GM12878 (cell line): ENCODE measurements around the gene TMSB10. TPM values are rescaled to one million over a fixed set of nuclear protein-coding genes. Genes with fewer than 3 reads are reported as not detected.

Source experiments
- ATF7 ChIP-seq: fragments of 450-650 bp; IDR thresholded peaks from 2 replicates; pipeline ENCODE4 v1.6.1; 2016; ENCODE audit warnings: low read depth, mild to moderate bottlenecking
- CBX3 ChIP-seq: fragments of 200-600 bp; sonication (generic); IDR thresholded peaks from 2 replicates; pipeline ENCODE4 v1.6.1; 2016; ENCODE audit warnings: low read depth, borderline replicate concordance
- CREM ChIP-seq: IDR thresholded peaks from 2 replicates; pipeline ENCODE4 v1.6.1; 2014; ENCODE audit warnings: antibody characterized with exemption, low read depth
- DPF2 ChIP-seq: fragments of 450-650 bp; IDR thresholded peaks from 2 replicates; pipeline ENCODE4 v1.6.1; 2017; ENCODE audit warnings: mild to moderate bottlenecking
- IKZF2 ChIP-seq, 2 experiments: fragments of 450-650 bp; IDR thresholded peaks; 2 replicates each; pipeline ENCODE4 v1.6.1; 2017; ENCODE audit warnings: mild to moderate bottlenecking in 2 of 2, moderate library complexity in 2 of 2
- JUNB ChIP-seq: IDR thresholded peaks from 2 replicates; pipeline ENCODE4 v1.6.1; 2016; ENCODE audit warnings: antibody characterized with exemption, mild to moderate bottlenecking
- MEF2B ChIP-seq: fragments of 450-650 bp; IDR thresholded peaks from 2 replicates; pipeline ENCODE4 v1.6.1; 2018; ENCODE audit warnings: mild to moderate bottlenecking, moderate library complexity; ENCODE audit not compliant: partially characterized antibody, poor library complexity, severe bottlenecking
- NRF1 ChIP-seq: conservative IDR thresholded peaks from 2 replicates; pipeline ENCODE4 v1.6.1; 2011; ENCODE audit warnings: mild to moderate bottlenecking, low read depth, low read length, improper control_type of control experiment
- PML ChIP-seq: IDR thresholded peaks from 2 replicates; pipeline ENCODE4 v1.6.1; 2012; ENCODE audit warnings: low read length, inconsistent platforms
- RAD51 ChIP-seq: fragments of 450-650 bp; IDR thresholded peaks from 2 replicates; pipeline ENCODE4 v1.6.1; 2016; ENCODE audit warnings: moderate library complexity, mild to moderate bottlenecking, inconsistent platforms
- RCOR1 ChIP-seq: conservative IDR thresholded peaks from 2 replicates; pipeline ENCODE4 v1.6.1; 2012; ENCODE audit warnings: low read depth, low read length, improper control_type of control experiment
- SUZ12 ChIP-seq: fragments of 200-600 bp; sonication (generic); IDR thresholded peaks from one replicate; pipeline ENCODE4 v1.6.1; 2018; ENCODE audit warnings: antibody characterized with exemption, mild to moderate bottlenecking; ENCODE audit not compliant: unreplicated experiment
- TCF12 ChIP-seq: IDR thresholded peaks from 2 replicates; pipeline ENCODE4 v1.6.1; 2011; ENCODE audit warnings: low read depth, mild to moderate bottlenecking, low read length
- YY1 ChIP-seq: IDR thresholded peaks from 2 replicates; pipeline ENCODE4 v1.6.1; 2011; ENCODE audit warnings: low read depth, mild to moderate bottlenecking, low read length
- ZNF217 ChIP-seq: fragments of 450-650 bp; IDR thresholded peaks from 2 replicates; pipeline ENCODE4 v1.6.1; 2017; ENCODE audit warnings: antibody characterized with exemption, mild to moderate bottlenecking
- ZNF384 ChIP-seq: IDR thresholded peaks from 2 replicates; pipeline ENCODE4 v1.6.1; 2012; ENCODE audit warnings: low read depth, mild to moderate bottlenecking, low read length, improper control_type of control experiment, borderline replicate concordance
- polyA plus RNA-seq, 11 experiments: library from polyadenylated mRNA; depleted of rRNA in 4 of 11; unstranded in 6 of 11; stranded (reverse) in 5 of 11; fragments of >200 nt; fragmentation: Nextera tagmentation in 4 of 11; fragmentation: Illumina TruSeq in 1 of 11; extraction: Ambion mirVana in 4 of 11; extraction: Trizol in 1 of 11; gene quantifications; 1 replicate in 1 of 11; 2 replicates in 10 of 11; pipeline versions ENCODE4 v1.2.1 to v1.2.3, GENCODE V29; 2011 to 2016; ENCODE audit warnings: inconsistent platforms in 2 of 11, missing spikeins in 2 of 11, low read depth in 1 of 11
- total RNA-seq, 4 experiments: library from RNA; depleted of rRNA in 3 of 4; stranded (reverse); fragments of >200 nt in 3 of 4; fragmentation: Illumina TruSeq in 1 of 4; extraction: Trizol in 1 of 4; gene quantifications; 2 replicates each; pipeline versions ENCODE4 v1.2.1 to v1.2.3, GENCODE V29; 2013 to 2021
- TF ChIP-seq, protein P1 (sequence below): fragments of 450-650 bp; IDR thresholded peaks from 2 replicates; pipeline ENCODE4 v1.6.1; 2017; ENCODE audit warnings: low read depth, mild to moderate bottlenecking, moderate library complexity
- TF ChIP-seq, protein P2 (sequence below): IDR thresholded peaks from 2 replicates; pipeline ENCODE4 v1.6.1; 2012; ENCODE audit warnings: low read depth, low read length, improper control_type of control experiment
- TF ChIP-seq, protein P3 (sequence below): IDR thresholded peaks from 2 replicates; pipeline ENCODE4 v1.6.1; 2011; ENCODE audit warnings: low read depth, low read length, improper control_type of control experiment, borderline replicate concordance
- TF ChIP-seq, protein P4 (sequence below): IDR thresholded peaks from 2 replicates; pipeline ENCODE4 v1.6.1; 2012; ENCODE audit warnings: low read length, inconsistent platforms
- TF ChIP-seq, protein P5 (sequence below): IDR thresholded peaks from 2 replicates; pipeline ENCODE4 v1.6.1; 2012; ENCODE audit warnings: improper control_type of control experiment, low read depth, low read length; ENCODE audit not compliant: insufficient replicate concordance

The TMSB10 gene
- total and polyA plus RNA-seq, 10 of the 15 experiments (the other 5 are each of a cell fraction or from before 2014, with no cell fraction given) = 1,406 to 4,860 (median 3,381) TPM

DNA sequence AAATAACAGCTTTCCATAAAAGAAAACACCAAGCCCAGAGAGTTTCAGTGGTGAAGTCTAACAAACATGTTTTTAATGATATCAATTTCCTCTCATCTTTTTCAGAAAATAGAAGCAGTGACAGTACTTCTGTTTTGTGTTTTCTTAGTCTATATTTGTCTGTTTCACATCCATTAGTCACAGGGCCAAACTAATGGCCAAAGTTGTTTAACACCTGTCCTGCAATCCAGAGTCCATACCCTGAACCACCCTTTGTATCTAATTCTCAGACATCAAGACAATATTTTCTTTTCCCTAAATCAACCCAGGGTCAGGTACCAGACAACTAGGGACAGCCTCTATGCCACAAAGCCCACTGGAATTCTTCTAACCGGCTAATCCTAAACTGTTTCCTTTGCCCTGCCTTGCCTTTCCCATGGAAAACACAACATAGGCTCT, 25.9 kb downstream of the TMSB10 start (continued):
- TF ChIP-seq ZNF384 (0 out of 2 replicates have a peak, but pooled peaks have one; percentile 15), PML (peak; percentile 55; the same call in 1 of the 2 replicates), JUNB (peak; percentile 55; the same call in 1 of the 2 replicates), CREM (peak; percentile 46; the same call in 1 of the 2 replicates), MEF2B (peak; percentile 74), SUZ12 (no peak), YY1 (0 out of 2 replicates have a peak, but pooled peaks have one; percentile 18), IKZF2 (IDR thresholded peaks at IDR 0.05) (peak; percentile 71 to 76; a peak in 3 of 4 replicates), RAD51 (0 out of 2 replicates have a peak, but pooled peaks have one; percentile 17), RCOR1 (no peak), ZNF217 (peak; percentile 44; the same call in 1 of the 2 replicates), TCF12 (peak; percentile 63; the same call in 1 of the 2 replicates), DPF2 (peak; percentile 74), CBX3 (no peak), ATF7 (peak; percentile 57; the same call in 1 of the 2 replicates), NRF1 (no peak)
- TF ChIP-seq, protein P1, sequence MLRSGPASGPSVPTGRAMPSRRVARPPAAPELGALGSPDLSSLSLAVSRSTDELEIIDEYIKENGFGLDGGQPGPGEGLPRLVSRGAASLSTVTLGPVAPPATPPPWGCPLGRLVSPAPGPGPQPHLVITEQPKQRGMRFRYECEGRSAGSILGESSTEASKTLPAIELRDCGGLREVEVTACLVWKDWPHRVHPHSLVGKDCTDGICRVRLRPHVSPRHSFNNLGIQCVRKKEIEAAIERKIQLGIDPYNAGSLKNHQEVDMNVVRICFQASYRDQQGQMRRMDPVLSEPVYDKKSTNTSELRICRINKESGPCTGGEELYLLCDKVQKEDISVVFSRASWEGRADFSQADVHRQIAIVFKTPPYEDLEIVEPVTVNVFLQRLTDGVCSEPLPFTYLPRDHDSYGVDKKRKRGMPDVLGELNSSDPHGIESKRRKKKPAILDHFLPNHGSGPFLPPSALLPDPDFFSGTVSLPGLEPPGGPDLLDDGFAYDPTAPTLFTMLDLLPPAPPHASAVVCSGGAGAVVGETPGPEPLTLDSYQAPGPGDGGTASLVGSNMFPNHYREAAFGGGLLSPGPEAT = peak; percentile 48; the same call in 1 of the 2 replicates
- TF ChIP-seq, protein P2, sequence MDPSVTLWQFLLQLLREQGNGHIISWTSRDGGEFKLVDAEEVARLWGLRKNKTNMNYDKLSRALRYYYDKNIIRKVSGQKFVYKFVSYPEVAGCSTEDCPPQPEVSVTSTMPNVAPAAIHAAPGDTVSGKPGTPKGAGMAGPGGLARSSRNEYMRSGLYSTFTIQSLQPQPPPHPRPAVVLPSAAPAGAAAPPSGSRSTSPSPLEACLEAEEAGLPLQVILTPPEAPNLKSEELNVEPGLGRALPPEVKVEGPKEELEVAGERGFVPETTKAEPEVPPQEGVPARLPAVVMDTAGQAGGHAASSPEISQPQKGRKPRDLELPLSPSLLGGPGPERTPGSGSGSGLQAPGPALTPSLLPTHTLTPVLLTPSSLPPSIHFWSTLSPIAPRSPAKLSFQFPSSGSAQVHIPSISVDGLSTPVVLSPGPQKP = no peak
- TF ChIP-seq, protein P3, sequence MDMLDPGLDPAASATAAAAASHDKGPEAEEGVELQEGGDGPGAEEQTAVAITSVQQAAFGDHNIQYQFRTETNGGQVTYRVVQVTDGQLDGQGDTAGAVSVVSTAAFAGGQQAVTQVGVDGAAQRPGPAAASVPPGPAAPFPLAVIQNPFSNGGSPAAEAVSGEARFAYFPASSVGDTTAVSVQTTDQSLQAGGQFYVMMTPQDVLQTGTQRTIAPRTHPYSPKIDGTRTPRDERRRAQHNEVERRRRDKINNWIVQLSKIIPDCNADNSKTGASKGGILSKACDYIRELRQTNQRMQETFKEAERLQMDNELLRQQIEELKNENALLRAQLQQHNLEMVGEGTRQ = no peak
- TF ChIP-seq, protein P4, sequence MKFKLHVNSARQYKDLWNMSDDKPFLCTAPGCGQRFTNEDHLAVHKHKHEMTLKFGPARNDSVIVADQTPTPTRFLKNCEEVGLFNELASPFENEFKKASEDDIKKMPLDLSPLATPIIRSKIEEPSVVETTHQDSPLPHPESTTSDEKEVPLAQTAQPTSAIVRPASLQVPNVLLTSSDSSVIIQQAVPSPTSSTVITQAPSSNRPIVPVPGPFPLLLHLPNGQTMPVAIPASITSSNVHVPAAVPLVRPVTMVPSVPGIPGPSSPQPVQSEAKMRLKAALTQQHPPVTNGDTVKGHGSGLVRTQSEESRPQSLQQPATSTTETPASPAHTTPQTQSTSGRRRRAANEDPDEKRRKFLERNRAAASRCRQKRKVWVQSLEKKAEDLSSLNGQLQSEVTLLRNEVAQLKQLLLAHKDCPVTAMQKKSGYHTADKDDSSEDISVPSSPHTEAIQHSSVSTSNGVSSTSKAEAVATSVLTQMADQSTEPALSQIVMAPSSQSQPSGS = peak; percentile 86
- TF ChIP-seq, protein P5, sequence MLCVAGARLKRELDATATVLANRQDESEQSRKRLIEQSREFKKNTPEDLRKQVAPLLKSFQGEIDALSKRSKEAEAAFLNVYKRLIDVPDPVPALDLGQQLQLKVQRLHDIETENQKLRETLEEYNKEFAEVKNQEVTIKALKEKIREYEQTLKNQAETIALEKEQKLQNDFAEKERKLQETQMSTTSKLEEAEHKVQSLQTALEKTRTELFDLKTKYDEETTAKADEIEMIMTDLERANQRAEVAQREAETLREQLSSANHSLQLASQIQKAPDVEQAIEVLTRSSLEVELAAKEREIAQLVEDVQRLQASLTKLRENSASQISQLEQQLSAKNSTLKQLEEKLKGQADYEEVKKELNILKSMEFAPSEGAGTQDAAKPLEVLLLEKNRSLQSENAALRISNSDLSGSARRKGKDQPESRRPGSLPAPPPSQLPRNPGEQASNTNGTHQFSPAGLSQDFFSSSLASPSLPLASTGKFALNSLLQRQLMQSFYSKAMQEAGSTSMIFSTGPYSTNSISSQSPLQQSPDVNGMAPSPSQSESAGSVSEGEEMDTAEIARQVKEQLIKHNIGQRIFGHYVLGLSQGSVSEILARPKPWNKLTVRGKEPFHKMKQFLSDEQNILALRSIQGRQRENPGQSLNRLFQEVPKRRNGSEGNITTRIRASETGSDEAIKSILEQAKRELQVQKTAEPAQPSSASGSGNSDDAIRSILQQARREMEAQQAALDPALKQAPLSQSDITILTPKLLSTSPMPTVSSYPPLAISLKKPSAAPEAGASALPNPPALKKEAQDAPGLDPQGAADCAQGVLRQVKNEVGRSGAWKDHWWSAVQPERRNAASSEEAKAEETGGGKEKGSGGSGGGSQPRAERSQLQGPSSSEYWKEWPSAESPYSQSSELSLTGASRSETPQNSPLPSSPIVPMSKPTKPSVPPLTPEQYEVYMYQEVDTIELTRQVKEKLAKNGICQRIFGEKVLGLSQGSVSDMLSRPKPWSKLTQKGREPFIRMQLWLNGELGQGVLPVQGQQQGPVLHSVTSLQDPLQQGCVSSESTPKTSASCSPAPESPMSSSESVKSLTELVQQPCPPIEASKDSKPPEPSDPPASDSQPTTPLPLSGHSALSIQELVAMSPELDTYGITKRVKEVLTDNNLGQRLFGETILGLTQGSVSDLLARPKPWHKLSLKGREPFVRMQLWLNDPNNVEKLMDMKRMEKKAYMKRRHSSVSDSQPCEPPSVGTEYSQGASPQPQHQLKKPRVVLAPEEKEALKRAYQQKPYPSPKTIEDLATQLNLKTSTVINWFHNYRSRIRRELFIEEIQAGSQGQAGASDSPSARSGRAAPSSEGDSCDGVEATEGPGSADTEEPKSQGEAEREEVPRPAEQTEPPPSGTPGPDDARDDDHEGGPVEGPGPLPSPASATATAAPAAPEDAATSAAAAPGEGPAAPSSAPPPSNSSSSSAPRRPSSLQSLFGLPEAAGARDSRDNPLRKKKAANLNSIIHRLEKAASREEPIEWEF = peak; percentile 77
